Head of caudate nucleus (tissue), 42 donors: ENCODE data around the gene DDR1.
A peak's percentile ranks its signal among the peaks of the same experiment; 100 is the strongest.

ENCODE experiments used
- DNase-seq, 42 donors: peaks; one replicate each; pipeline versions ENCODE4 v3.0.0 to v3.0.0-alpha.2; 2020 to 2021; ENCODE audit warnings: mixed read lengths in 7 of 42
- intact Hi-C: fragments of 100-400 bp; cut with DNase I; formaldehyde crosslinking; loops from one replicate; pipeline ENCODE4 v1.15.0; 2022

The DDR1 gene

GRCh38 chr6:30883685-30884520 is at the start of gene DDR1:
TSS of gene DDR1 (plus strand) at chr6:30884519. CDS start at chr6:30888730, 4,211 bp downstream.
- intact Hi-C loops = loop anchor here (2.0 to 10.0 kb wide), 2 partner anchors 29 to 139 kb away; partner anchors contain the start of genes FLOT1 and IER3
- DNase-seq = peak; percentile 40 to 96 (median 88)

- no peak for DNase-seq
- intact Hi-C loops = no loop called here
Observed at GRCh38 chr6:30834646-30835045, 49.7 kb upstream of the DDR1 start.

GRCh38 chr6:30835576-30835975 is 48.7 kb upstream of the DDR1 start:
- DNase-seq = no peak

GRCh38 chr6:30836431-30836866 is 47.9 kb upstream of the DDR1 start:
- DNase-seq = peak in 8 of 42 donors; percentile 14 to 63 (median 20)

More at GRCh38 chr6:30835576-30835975, 48.7 kb upstream of the DDR1 start:
- intact Hi-C loops = no loop called here

GRCh38 chr6:30836957-30837356 is 47.4 kb upstream of the DDR1 start:
- intact Hi-C loops = no loop called here
- DNase-seq = no peak

More at GRCh38 chr6:30836431-30836866, 47.9 kb upstream of the DDR1 start:
- intact Hi-C loops = no loop called here

- intact Hi-C loops = no loop called here
Observed at GRCh38 chr6:30837432-30837831, 46.9 kb upstream of the DDR1 start.

GRCh38 chr6:30837870-30838269 is 46.4 kb upstream of the DDR1 start:
- intact Hi-C loops = no loop called here
- DNase-seq = no peak

More at GRCh38 chr6:30837432-30837831, 46.9 kb upstream of the DDR1 start:
- no peak for DNase-seq

GRCh38 chr6:30839671-30840070 is 44.6 kb upstream of the DDR1 start:
- DNase-seq = no peak
- intact Hi-C loops = no loop called here

GRCh38 chr6:30840084-30840934 is 44.0 kb upstream of the DDR1 start:
- no peak for DNase-seq
- intact Hi-C loops = no loop called here

- DNase-seq = no peak
- intact Hi-C loops = no loop called here
Observed at GRCh38 chr6:30840935-30841643, 43.2 kb upstream of the DDR1 start.

GRCh38 chr6:30841644-30842504 is 42.4 kb upstream of the DDR1 start:
- no peak for DNase-seq

GRCh38 chr6:30842754-30843610 is 41.3 kb upstream of the DDR1 start:
- intact Hi-C loops = no loop called here
- DNase-seq = no peak

More at GRCh38 chr6:30841644-30842504, 42.4 kb upstream of the DDR1 start:
- intact Hi-C loops = no loop called here

GRCh38 chr6:30843611-30843998 is 40.7 kb upstream of the DDR1 start:
- intact Hi-C loops = no loop called here
- no peak for DNase-seq

GRCh38 chr6:30844118-30844535 is 40.2 kb upstream of the DDR1 start:
- intact Hi-C loops = no loop called here
- no peak for DNase-seq

- no peak for DNase-seq
- intact Hi-C loops = no loop called here
Observed at GRCh38 chr6:30845183-30845582, 39.1 kb upstream of the DDR1 start.

- DNase-seq = no peak
Observed at GRCh38 chr6:30847421-30847970, 36.8 kb upstream of the DDR1 start.

GRCh38 chr6:30847971-30848436 is 36.3 kb upstream of the DDR1 start:
- DNase-seq = no peak
- intact Hi-C loops = no loop called here

More at GRCh38 chr6:30847421-30847970, 36.8 kb upstream of the DDR1 start:
- intact Hi-C loops = no loop called here
